K562 (cell line): Measurements from ENCODE around the gene EXOG. TPM values are rescaled to one million over a fixed set of nuclear protein-coding genes. Genes with fewer than 3 reads are reported as not detected.

Source experiments
- CBFA2T2 ChIP-seq: fragments of 450-650 bp; conservative IDR thresholded peaks from 2 replicates; pipeline ENCODE4 v1.6.1; 2017; ENCODE audit warnings: mild to moderate bottlenecking
- CBX3 ChIP-seq, 2 experiments: IDR thresholded peaks; 1 replicate in 1 of 2; 2 replicates in 1 of 2; pipeline ENCODE4 v1.6.1; 2012; ENCODE audit warnings: inconsistent platforms in 2 of 2, low read length in 2 of 2, borderline replicate concordance in 1 of 2, control low read depth in 1 of 2
- CTBP1 ChIP-seq: fragments of 450-650 bp; IDR thresholded peaks from 2 replicates; pipeline ENCODE4 v1.6.1; 2016; ENCODE audit warnings: borderline replicate concordance
- HCFC1 ChIP-seq: IDR thresholded peaks from 2 replicates; pipeline ENCODE4 v1.6.1; 2012; ENCODE audit warnings: low read depth, low read length, improper control_type of control experiment
- KLF1 ChIP-seq: fragments of 450-650 bp; IDR thresholded peaks from 2 replicates; pipeline ENCODE4 v1.6.1; 2016; ENCODE audit warnings: missing genetic modification characterization, missing compliant biosample characterization
- LEF1 ChIP-seq: fragments of 450-650 bp; IDR thresholded peaks from 2 replicates; pipeline ENCODE4 v1.6.1; 2016; ENCODE audit warnings: mild to moderate bottlenecking
- PCBP1 ChIP-seq: fragments of 200-400 bp; formaldehyde crosslinking; IDR thresholded peaks from 2 replicates; pipeline ENCODE4 v1.6.1; 2018; ENCODE audit warnings: mild to moderate bottlenecking, low read depth, low read length; ENCODE audit not compliant: poor library complexity, severe bottlenecking
- REST ChIP-seq, 2 experiments: fragments of 450-650 bp; formaldehyde crosslinking in 1 of 2; IDR thresholded peaks; 2 replicates each; pipeline versions ENCODE4 v1.4.0 to v1.6.1; 2014 to 2020; ENCODE audit warnings: mild to moderate bottlenecking in 2 of 2, borderline replicate concordance in 1 of 2, low read depth in 1 of 2
- SUPT5H ChIP-seq: fragments of 450-650 bp; IDR thresholded peaks from 2 replicates; pipeline ENCODE4 v1.6.1; 2016
- TCFL5 ChIP-seq: fragments of 250-450 bp; sonication (Bioruptor Pico); conservative IDR thresholded peaks from 2 replicates; pipeline ENCODE4 v1.6.1; 2021; ENCODE audit warnings: mild to moderate bottlenecking, moderate library complexity, matching md5 sums
- YY1 ChIP-seq, 3 experiments: IDR thresholded peaks; 2 replicates each; pipeline ENCODE4 v1.6.1; 2011; ENCODE audit warnings: low read length in 2 of 3, mild to moderate bottlenecking in 2 of 3, moderate library complexity in 2 of 3, borderline replicate concordance in 1 of 3, control low read depth in 1 of 3, low read depth in 1 of 3; ENCODE audit not compliant: insufficient read depth in 3 of 3, insufficient replicate concordance in 2 of 3, control insufficient read depth in 1 of 3, insufficient read length in 1 of 3; ENCODE audit errors: extremely low read depth in 1 of 3
- ZBTB7A ChIP-seq: IDR thresholded peaks from 2 replicates; pipeline ENCODE4 v1.6.1; 2011; ENCODE audit warnings: low read depth, mild to moderate bottlenecking, low read length, moderate library complexity, borderline replicate concordance; ENCODE audit not compliant: control insufficient read depth
- polyA plus RNA-seq, 8 experiments: library from polyadenylated mRNA; depleted of rRNA in 4 of 8; stranded (reverse) in 5 of 8; unstranded in 3 of 8; fragments of >200 nt; fragmentation: Nextera tagmentation in 2 of 8; fragmentation: Illumina TruSeq in 1 of 8; extraction: Ambion mirVana in 2 of 8; extraction: Trizol in 1 of 8; gene quantifications; 2 replicates each; pipeline versions ENCODE4 v1.2.1 to v1.2.3, GENCODE V29; 2011 to 2014; ENCODE audit warnings: inconsistent platforms in 1 of 8, missing spikeins in 1 of 8
- total RNA-seq, 7 experiments: library from RNA; depleted of rRNA in 6 of 7; stranded (reverse); fragments of >200 nt in 6 of 7; fragmentation: Illumina TruSeq in 2 of 7; extraction: Trizol in 2 of 7; gene quantifications; 2 replicates each; pipeline versions ENCODE4 v1.2.1 to v1.2.3, GENCODE V29; 2011 to 2021; ENCODE audit warnings: low replicate concordance in 1 of 7
- TF ChIP-seq, protein P1 (sequence below): sonication (generic); formaldehyde crosslinking; IDR thresholded peaks from 2 replicates; pipeline ENCODE4 v1.8.0; 2023; ENCODE audit warnings: mild to moderate bottlenecking, missing genetic modification reagents

Gene EXOG
- total and polyA plus RNA-seq, 9 of the 15 experiments (the other 6 are each of a cell fraction or from before 2014, with no cell fraction given) = 10.8 to 21.7 (median 14.8) TPM

DNA sequence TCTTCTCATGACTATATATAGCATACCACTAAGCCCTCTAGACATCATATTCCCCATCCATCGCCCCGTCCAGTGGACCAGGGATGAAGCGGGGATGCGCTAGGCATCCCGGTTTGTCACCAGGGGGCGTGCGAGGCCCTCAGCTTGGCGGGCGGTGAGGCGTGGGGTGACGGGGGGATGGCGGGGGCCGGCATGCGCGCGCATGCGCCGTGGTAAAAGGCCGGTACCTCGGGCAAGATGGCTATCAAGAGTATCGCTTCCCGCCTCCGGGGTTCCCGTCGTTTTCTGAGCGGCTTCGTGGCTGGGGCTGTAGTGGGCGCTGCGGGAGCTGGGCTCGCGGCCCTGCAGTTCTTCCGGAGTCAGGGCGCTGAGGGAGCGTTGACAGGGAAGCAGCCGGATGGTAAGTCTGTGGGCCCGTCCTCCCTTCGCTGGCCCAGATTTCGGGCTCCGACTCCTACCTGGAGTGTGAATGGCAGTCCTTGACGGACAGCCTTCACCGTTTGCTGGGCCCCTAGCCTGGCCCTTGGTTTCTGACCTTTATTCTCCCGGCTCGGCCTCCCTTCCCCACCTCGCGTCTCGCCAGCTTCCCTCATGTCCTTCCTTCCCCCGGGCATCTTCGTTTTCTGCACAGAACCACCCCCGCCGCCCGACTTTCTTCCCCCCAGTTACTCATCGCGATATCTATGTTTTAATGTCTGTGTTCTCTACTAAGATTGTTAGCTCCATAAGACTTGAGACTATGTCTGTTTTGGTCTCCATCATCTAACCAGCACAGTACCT, at the start of gene EXOG (continued):
- TF ChIP-seq YY1 (IDR thresholded peaks at IDR 0.05; ENCODE audit: borderline replicate concordance in 1 of 3, control insufficient read depth in 1 of 3, extremely low read depth in 1 of 3, insufficient read depth in 3 of 3, insufficient read length in 1 of 3, insufficient replicate concordance in 2 of 3, low read depth in 1 of 3, low read length in 2 of 3) = peak in 2 of 3 experiments; percentile 82 to 86
- TF ChIP-seq, protein P1, sequence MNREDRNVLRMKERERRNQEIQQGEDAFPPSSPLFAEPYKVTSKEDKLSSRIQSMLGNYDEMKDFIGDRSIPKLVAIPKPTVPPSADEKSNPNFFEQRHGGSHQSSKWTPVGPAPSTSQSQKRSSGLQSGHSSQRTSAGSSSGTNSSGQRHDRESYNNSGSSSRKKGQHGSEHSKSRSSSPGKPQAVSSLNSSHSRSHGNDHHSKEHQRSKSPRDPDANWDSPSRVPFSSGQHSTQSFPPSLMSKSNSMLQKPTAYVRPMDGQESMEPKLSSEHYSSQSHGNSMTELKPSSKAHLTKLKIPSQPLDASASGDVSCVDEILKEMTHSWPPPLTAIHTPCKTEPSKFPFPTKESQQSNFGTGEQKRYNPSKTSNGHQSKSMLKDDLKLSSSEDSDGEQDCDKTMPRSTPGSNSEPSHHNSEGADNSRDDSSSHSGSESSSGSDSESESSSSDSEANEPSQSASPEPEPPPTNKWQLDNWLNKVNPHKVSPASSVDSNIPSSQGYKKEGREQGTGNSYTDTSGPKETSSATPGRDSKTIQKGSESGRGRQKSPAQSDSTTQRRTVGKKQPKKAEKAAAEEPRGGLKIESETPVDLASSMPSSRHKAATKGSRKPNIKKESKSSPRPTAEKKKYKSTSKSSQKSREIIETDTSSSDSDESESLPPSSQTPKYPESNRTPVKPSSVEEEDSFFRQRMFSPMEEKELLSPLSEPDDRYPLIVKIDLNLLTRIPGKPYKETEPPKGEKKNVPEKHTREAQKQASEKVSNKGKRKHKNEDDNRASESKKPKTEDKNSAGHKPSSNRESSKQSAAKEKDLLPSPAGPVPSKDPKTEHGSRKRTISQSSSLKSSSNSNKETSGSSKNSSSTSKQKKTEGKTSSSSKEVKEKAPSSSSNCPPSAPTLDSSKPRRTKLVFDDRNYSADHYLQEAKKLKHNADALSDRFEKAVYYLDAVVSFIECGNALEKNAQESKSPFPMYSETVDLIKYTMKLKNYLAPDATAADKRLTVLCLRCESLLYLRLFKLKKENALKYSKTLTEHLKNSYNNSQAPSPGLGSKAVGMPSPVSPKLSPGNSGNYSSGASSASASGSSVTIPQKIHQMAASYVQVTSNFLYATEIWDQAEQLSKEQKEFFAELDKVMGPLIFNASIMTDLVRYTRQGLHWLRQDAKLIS (CRISPR knock-in tag) = 0 out of 2 replicates have a peak, but pooled peaks have one; percentile 35
- TF ChIP-seq ZBTB7A = 0 out of 2 replicates have a peak, but pooled peaks have one; percentile 28
- peak; percentile 38 for TF ChIP-seq PCBP1
- TF ChIP-seq HCFC1 = peak; percentile 60
- TF ChIP-seq LEF1 = no peak
- TF ChIP-seq CBX3 (IDR thresholded peaks at IDR 0.05; ENCODE audit: borderline replicate concordance in 1 of 2, low read length in 2 of 2) = peak in 1 of 2 experiments; percentile 45; a peak in 1 of 3 replicates
- TF ChIP-seq CTBP1 = peak; percentile 97
- TF ChIP-seq CBFA2T2 = no peak
- TF ChIP-seq TCFL5 = no peak
- no peak for TF ChIP-seq KLF1 (tag)
- peak; percentile 83 for TF ChIP-seq SUPT5H
- TF ChIP-seq REST (IDR thresholded peaks at IDR 0.05; ENCODE audit: borderline replicate concordance) = peak; percentile 64; the same call in 1 of the 2 replicates
- TF ChIP-seq REST (CRISPR knock-in tag; IDR thresholded peaks at IDR 0.05; ENCODE audit: low read depth) = peak; percentile 74; the same call in 1 of the 2 replicates
